ENCODE measurements around the gene NRROS.

DNA sequence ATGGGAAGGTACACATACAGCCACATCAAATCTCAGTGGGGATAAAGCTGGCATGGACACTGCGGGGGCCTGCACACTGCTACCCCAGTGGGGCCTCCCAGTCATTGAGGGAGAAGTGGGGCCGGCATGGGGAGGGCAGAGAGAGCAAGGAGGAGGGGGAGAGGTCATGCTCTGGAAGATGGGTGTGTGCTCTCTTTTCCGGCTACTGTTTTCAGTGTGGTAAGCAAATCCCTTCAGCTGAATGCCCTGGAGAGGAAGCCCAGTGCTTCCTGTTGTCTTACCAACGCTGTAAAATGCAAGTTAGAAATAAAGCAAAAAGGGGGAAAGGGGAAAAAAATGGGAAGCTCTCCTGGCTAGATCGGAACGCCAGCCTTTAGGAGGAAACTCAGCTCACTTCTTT, 30.8 kb downstream of the NRROS start:
- TF ChIP-seq, protein P1, sequence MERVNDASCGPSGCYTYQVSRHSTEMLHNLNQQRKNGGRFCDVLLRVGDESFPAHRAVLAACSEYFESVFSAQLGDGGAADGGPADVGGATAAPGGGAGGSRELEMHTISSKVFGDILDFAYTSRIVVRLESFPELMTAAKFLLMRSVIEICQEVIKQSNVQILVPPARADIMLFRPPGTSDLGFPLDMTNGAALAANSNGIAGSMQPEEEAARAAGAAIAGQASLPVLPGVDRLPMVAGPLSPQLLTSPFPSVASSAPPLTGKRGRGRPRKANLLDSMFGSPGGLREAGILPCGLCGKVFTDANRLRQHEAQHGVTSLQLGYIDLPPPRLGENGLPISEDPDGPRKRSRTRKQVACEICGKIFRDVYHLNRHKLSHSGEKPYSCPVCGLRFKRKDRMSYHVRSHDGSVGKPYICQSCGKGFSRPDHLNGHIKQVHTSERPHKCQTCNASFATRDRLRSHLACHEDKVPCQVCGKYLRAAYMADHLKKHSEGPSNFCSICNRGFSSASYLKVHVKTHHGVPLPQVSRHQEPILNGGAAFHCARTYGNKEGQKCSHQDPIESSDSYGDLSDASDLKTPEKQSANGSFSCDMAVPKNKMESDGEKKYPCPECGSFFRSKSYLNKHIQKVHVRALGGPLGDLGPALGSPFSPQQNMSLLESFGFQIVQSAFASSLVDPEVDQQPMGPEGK (CRISPR knock-in tag; IDR thresholded peaks at IDR 0.05; ENCODE audit: borderline replicate concordance), result no peak
- no peak for TF ChIP-seq ZNF565 (CRISPR knock-in tag; conservative IDR thresholded peaks at IDR 0.05; ENCODE audit: low read depth)

Data from SK-N-SH treated with all-trans-retinoic acid at 6 μM for 48 hours (cell line).